GM21825 (cell line): Measurements from ENCODE around the gene MTHFD2L.
"Not testable (repeated sequence)": the region's sequence is repeated elsewhere in the genome, so short reads cannot be mapped to it uniquely, and the experiment has no call there.

Experiments used
- ATAC-seq: cut with Tn5 transposase; IDR thresholded peaks from one replicate; pipeline ENCODE4 v1.9.1; 2021; ENCODE audit warnings: mild to moderate bottlenecking, moderate library complexity; ENCODE audit not compliant: unreplicated experiment

Gene MTHFD2L

GRCh38 chr4:74157561-74158465, at the start of gene MTHFD2L:
Gene MTHFD2L (plus strand): TSS chr4:74158118. CDS start chr4:74158139, 21 bp downstream.
- ATAC-seq = peak; percentile 98

- ATAC-seq = no peak
Measured at GRCh38 chr4:74108457-74109115, 49.3 kb upstream of the MTHFD2L start.

- ATAC-seq = no peak
Measured at GRCh38 chr4:74109116-74109869, 48.6 kb upstream of the MTHFD2L start.

GRCh38 chr4:74109870-74110605, 47.9 kb upstream of the MTHFD2L start:
- ATAC-seq = no peak

GRCh38 chr4:74110670-74111069, 47.2 kb upstream of the MTHFD2L start:
- no peak for ATAC-seq

DNA sequence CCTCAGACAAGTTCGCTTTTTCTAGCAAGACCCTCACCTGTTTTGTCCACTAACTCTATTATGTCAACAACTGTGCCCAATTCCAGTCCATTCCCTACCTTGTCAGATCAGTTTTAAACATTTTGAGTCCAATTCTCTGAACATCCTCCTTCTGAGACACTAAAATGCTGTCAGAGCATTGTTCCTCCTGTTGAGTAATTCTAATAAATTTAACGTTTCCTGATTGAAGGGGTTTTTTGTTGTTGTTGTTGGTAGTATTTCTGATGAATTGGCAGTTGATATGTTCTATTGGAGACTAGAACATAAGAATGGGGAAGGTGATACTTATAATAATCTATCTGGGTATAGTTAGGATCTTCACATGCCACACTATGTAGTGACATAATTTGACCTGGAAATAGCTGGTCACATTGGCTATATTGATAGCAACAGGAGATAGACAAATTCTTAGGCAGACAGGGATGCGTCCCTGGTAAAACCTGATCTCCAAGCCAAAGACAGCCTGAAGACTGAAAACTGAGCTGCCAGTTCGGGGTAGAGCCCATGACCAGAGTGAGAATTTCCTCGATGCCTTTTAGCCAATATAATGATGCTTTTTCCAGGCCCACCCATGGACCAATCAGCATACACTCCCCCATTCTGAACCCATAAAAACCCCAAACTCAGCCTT, 46.5 kb upstream of the MTHFD2L start:
- ATAC-seq = no peak

GRCh38 chr4:74111990-74112389, 45.9 kb upstream of the MTHFD2L start:
- ATAC-seq = no peak

- no peak for ATAC-seq
Measured at GRCh38 chr4:74112399-74113105, 45.4 kb upstream of the MTHFD2L start.

GRCh38 chr4:74114234-74114633, 43.7 kb upstream of the MTHFD2L start:
- no peak for ATAC-seq

DNA sequence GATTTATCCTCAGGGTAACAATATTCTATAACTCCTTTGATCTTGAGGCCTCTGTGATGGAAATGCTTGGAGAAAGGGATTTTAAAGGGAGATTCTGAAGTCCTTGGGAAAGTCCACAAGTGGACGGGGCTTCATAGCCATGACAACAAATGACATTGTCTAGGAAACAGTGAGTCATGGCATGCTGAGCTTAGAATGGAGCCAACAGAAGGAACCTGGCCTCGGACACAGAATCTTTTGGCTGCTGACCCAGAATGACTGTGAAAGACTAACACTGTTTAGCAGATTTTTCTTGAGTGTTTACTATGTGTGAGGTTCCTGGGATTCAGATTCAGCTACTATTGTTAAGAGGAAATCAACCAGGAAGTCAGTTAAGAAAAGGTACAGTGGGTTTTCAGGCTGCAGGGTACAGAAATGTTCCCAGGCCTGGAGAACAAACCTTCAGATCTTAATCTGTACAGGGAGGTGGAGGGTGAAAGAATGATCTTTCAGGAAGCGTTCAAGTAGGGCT, 40.8 kb upstream of the MTHFD2L start:
- ATAC-seq = no peak

GRCh38 chr4:74118600-74119338, 39.1 kb upstream of the MTHFD2L start:
- ATAC-seq = no peak

DNA sequence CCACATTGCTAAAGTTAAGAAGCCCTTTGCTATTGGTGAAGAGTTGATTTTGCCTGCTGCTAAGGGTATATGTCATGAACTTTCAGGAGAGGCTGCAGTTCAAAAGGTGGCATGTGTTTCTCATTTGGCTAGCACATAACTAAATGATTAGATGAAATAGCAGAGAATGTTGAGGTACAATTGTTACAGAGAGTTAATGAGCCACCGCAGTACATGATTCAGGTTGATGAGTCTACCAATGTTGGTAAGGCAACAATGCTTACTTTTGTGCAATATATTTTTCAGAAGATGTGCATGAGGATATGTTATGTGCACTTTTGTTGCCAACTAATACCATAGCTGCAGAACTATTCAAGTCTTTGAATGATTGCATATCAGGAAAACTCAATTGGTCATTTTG, 37.8 kb upstream of the MTHFD2L start:
- no peak for ATAC-seq

DNA sequence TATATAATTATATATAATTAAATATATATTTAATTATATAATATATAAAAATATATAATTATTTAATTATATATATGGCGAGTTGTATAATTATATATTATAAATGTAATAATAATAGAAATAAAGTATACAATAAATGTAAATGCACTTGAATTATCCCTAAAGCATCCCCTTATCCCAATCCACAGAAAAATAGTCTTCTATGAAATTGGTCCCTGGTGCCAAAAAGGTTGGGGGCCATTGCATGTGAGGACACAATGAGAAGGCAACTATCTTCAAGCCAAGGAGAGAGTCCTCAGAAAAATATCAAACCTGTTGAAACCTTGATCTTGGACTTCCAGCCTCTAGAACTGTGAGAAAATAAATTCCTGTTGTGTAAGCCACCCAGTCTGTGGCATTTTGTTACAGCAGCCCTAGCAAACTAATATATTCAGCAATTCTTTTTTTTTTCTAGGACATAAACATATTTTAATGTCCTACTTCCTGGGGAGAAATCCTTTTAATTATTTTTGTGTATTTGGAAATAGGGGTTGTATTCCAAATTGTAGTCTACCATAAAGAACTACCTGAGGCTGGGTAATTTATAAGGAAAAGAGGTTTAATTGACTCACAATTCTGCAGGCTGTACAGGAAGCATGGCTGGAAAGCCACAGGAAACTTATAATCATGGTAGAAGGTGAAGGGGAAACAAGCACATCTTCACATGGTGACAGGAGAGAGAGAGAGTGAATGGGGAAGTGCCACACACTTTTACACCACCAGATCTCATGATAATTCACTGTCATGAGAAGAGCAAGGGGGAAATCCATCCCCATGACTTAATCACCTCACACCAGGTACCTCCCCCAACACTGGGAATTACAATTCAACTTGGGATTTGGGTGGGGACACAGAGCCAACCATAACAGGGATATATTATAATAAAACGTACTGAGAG, 36.0 kb upstream of the MTHFD2L start:
- no peak for ATAC-seq

DNA sequence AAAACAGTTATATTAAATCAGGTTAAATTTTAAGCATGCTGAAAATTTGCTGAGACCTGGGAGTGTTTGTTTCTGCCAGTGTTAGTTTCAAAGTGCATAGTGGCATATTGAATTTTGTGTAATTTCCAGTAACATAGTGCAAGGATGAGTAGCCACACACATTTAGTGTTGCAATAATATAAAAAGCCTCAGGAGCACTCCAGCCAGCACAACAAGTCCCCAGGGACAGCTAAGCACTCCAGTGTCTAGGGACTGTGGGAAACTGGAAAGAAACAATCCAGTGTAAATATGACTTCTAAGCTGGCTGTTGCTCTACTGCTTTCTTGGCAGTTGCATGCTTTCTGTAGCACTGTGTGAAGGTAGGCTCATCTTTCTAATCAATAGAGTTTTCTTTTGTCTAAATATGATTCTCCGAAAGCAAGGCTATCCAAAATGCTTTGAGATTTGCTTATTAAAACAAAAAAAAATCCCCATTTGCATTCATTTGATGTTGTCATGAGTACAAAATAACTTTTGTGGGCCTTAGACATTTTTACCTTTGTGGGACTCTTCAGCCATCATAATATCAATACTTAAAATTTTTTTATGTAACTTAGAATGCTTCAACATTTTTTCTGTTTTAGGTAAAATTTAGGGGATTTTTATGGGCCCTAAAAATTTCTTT, 34.7 kb upstream of the MTHFD2L start:
- ATAC-seq = no peak

DNA sequence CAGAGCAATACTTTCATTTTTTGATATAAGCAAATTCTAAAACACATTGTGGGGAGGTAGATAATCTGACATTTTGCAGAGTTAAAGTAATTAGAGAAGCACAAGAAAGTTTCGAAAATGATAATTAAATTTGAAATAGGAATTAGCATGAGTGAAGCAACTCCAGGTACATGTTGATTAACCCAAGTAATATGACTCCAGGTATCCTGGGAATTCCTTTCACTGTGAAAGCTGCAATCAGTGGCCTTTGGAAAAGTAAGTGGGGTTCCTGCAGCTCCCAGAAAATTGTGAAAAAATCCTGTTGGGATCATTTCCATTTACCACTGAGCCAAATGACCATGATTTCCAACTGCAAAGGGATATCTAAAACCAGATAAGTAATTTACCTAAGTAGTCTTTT, 32.9 kb upstream of the MTHFD2L start:
- no peak for ATAC-seq

- ATAC-seq = no peak
Measured at GRCh38 chr4:74127745-74128144, 30.2 kb upstream of the MTHFD2L start.

DNA sequence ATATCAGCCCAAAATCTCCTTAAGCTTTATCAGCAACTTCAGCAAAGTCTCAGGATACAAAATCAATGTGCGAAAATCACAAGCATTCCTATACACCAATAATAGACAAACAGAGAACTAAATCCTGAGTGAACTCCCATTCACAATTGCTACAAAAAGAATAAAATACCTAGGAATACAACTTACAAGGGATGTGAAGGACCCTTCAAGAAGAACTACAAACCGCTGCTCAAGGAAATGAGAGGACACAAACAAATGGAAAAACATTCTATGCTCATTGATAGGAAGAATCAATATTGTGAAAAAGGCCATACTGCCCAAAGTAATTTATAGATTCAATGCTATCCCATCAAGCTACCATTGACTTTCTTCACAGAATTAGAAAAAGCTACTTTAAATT, 27.1 kb upstream of the MTHFD2L start:
- not testable (repeated sequence) for ATAC-seq
